Activated T-cell treated with anti-CD3 and anti-CD28 coated beads for 24 hours (primary cell): ENCODE data around the gene KCTD14.
"Not testable (repeated sequence)": the region's sequence is repeated elsewhere in the genome, so short reads cannot be mapped to it uniquely, and the experiment has no call there.

Experiments
- DNase-seq: peaks from one replicate; pipeline ENCODE4 v3.0.0-alpha.2; 2020; ENCODE audit warnings: low read depth

The KCTD14 gene

DNA sequence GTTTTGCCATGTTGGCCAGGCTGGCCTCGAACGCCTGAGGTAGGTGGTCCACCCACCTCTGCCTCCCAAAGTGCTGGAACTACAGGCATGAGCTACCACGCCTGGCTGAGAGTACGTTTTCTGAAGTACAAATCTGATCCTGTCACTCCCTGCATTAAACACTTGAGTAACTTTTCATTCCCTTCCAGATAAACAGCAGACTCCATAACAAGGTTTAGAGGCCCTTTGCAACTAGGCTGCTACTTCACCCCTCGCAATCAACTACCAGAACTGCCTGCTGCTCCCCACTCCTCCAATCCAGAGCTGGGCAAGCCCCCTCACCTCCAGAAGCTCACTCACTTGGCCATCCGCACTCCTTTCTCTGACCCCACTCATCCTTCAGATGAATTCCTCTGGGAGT is 1.5 kb downstream of the KCTD14 start:
- no peak for DNase-seq

DNA sequence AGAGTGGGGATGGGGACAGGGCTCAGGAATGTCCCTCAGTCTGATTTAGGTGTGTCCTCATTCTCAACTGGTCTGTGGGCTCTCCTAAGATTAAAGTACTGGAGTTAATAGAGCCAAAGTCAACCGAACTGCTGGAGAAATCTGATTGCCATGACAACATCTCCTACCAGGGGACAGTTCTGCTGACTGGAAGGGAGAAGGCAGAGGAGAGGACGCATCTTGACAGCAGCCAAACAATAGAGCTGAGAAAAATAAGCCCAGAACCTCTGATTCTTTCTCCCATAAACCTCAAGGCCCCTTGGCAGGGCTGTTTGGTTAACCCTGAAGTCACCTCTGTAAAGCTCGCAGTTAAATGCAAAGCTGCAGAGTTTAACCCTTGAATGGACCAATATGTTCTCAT is 2.8 kb downstream of the KCTD14 start:
- DNase-seq, result no peak

DNA sequence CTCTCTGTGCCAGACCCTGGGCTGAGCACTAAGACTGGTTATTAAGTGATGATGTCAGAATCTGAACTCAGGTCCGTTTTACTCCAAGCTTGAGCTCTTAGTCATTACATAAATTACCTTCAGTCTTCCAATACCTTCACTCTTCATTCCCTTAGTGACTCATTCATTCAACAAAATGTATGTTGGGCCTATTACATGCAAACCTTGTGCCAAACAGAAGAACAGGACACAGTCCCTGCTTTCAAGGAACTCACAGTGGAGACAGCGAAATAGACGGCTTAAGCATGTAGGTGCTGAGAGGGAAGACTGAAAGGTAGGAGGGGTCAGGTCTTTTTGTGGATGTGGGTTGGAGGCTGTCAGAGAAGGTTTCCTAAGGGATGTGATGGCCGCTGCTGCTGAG is 3.3 kb downstream of the KCTD14 start:
- no peak for DNase-seq

DNA sequence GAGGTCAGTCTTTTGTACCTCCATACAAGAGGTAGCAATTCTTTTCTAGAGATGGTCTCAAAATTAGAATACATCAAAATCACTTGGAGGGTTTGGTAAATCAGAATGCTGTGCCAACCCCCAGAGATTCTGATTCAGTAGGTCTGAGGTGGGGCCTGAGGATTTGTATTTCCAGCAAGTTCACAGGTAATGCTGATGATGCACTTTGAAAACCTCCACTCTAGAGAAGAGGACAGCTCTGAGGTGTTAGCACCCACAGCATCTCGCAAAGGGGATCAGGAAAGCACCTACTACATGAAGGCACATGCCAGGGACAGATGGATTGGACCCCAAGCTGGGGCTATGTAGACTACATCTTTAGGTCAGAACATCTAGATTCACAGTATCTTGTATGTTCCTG is 7.2 kb downstream of the KCTD14 start:
- no peak for DNase-seq

DNA sequence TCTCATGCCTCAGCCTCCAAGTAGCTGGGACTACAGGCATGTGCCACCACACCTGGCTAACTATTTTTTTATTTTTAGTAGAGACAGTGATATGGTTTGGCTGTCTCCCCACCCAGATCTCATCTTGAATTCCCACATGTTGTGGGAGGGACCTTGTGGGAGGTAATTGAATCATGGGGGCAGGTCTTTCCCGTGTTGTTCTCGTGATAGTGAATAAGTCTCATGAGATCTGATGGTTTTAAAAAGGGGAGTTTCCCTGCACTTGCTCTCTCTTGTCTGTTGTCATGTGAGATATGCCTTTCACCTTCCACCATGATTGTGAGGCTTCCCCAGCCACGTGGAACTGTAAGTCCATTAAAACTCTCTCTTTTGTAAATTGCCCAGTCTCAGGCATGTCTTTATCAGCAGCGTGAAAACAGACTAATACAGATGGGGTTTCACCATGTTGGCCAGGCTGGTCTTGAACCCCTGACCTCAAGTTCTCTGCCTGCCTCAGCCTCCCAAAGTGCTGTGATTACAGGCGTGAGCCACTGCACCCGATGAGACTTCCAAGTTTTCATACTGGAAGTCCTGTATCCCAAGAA is 8.0 kb downstream of the KCTD14 start:
- DNase-seq, result not testable (repeated sequence)

DNA sequence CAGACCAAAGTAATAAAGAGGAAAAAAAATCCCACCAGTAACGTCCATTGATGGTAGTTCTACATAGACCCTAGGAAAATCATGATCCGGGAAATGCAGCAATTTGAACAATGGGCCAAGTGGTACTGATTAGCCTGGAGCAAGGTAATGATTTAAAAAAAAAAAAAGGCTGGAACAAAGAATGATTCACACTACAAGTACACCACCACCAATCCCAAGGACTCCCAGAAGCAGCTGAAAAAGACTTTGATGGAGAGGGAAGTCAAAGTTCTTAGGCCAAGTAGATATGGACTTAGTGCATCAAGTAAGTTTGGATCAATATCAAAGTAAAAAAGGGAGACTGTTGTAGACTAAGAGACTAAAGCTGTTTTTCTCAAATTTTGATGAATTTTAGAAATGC is 11.8 kb downstream of the KCTD14 start:
- DNase-seq, result no peak

DNA sequence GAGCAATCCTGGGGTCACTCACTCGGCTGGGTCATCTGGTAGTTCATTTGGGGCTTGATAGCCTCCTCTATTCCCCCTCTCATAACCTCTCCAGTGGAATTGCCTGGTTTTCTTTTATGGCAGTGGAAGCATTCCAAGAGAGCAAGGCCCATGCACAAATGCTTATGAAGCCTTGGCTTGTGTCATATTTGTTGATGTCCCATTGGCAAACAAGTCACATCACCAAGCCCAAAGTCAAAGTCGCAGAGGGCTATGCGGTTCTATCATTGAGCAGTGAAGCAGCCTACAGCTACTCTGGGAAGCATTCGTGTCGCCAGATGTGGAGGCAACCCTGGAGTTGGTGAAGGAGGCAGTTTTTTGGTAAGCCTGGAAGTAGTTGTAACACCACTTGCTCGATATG is 12.3 kb downstream of the KCTD14 start:
- no peak for DNase-seq

DNA sequence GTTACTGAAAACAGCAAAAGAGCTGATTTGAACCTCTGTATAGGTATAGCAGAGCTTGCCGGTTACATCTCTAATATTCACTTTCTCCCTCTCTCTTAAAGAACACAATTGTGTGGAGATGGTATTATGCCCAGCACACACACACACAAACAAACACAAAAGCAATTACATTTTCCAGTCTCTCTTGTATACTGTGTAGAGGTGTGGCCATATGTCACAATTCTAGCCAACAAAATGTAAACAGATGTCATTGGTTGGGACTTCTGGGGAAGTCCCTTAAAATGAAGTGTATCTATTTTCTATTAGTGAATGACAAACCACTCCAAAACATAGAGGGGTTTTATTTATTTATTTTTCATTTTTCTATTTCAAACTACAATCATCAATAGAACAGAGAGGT is 12.8 kb downstream of the KCTD14 start:
- no peak for DNase-seq

DNA sequence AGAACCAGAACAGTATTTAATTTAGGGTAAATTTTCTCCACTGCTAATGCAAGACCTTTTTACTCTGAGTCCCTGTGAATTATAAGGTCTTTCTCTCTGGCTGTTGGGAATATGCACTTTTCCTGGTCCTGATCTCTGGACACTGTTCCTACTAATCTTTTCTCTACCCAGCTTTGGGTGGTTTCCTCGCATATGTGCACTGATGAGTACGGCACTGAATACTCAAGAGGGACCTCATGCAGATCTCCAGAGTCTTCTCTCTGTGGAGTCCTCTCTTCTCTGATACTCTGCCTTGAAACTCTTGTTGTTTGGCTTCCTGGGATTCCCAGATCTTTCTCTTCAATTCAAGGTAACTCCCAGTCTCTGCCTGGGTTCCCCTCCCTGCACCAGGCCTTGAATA is 14.0 kb downstream of the KCTD14 start:
- no peak for DNase-seq

DNA sequence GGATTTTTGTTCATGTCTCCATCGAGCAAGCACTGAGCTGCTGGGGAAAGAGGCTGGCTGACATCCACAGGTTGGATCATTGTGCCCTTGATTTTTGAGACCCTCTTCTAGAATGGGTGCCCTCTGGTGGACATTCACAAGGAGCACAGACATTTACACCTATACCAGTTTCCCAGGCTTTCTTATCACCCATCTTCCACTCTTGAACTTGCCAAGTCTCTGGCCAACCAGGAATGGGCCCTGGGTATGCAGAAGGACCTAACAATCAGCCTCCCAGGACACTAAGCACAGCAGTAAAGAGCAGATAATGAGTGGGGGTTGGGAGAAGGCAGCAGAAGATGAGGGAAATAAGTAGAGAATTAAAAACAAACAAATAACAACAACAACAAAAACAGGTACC is 22.9 kb downstream of the KCTD14 start:
- peak; percentile 36 for DNase-seq

DNA sequence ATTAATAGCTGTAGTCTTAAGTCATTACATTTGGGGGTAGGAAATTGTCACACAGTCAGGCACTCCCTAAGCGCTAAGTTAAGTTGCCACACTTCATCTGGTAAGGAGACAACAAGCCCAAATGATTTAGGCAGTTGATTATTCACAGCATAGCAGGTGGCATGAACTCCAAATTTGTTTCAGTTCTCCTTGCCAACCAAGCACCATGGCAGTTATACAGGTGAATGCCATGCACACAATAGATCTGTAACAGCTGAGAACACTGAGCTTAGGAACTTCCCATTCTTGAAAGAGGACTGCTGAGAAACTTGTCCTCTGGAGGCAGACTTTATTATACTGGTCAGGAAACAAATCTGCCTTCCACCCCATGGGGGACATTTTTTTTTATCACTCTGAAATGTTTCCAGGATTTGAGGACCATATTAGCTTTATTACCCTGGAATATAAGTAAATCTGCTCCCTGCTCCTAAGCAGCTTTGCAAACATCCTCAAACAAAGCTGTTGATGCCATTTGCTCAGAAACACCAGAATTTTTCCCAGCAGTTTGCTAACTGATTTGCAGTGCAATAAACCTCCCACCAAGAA is 23.5 kb downstream of the KCTD14 start:
- DNase-seq, result no peak

DNA sequence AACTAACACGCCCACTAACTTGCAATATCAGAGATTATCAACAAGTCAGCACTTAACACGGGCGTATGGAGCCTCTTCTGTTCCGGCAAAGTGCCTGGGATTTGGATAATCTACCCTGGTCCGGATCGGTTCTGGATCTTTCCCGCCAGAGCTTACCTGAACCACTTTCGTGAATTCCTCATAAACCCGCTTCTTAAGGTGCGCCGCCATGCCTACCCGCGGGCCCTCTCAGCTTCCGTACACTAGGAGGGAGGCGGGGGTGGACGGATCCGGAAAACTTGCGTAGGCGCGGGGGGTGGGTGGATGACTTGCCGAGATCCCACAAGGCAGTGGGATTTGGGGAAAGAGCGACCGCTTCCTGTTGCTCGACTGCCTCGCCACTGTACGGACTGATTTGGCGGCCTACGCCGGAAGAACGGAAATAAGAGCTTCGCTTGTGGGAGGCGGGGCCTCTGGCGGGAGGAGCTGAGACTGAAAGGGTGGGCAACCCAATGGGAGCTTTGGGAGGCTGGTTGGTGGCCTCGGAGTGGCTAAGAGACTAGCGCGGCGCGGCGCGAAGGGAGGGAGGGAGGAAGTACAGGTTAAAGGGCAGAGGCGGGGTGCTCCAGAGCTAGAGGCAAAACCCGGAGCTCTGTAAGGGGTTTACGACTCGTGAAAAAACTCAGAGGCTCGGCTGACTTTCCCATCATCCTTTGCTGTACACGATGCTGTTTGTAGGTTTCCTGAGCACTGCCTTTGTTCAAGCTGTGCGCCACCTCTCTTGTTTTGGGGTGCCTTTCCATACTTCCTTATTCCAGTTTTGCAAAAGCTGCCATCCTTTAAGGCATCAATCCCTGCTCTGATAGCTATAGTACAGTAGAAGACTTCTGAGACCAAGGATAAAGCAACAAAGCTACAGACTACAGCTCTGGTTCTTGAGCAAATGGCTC is 28.4 kb downstream of the KCTD14 start, which contains the start of gene INTS4:
Gene INTS4, minus strand, starts transcription at position 235 of the 929 bp plus-strand sequence. Its CDS starts 25 bp downstream, at position 210.
- DNase-seq, result peak; percentile 96

DNA sequence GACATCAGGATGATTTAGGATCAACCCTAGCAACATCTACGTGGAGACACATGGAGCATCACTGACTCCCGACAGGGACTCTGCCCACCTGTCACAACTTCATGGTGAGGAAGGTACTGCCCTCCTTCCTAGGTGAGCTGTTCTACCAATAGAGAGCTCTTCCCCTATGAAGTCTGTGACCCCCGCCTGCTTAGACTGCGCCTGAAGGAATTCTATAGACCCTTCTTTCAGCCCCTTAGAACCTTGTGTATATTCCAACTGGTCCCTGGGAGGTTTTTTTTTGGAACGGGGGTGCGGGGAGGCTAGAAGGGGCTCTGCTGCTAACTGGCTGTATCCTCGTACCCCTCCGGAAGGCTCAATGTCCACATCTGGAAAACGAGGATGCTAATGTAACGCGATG is 29.2 kb downstream of the KCTD14 start:
- DNase-seq, result no peak

DNA sequence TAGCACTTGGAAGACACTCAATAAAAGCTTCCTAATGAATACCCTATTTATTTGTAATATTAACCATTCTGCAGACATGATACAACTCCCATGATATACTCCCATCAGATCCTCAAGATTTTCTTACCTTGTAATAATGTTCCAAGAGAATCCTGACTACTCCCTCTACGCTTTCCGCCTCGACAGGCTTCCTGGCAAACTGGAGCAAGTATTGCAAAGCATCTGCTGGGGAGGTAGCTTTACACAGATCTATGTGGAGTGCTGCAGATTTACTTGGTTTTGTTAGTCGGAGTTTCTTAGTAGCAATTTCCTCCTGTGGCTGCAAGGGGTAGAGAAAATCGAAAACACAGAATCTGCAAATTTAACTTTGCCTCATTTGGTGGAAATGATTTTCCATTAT is 32.1 kb downstream of the KCTD14 start:
- no peak for DNase-seq

DNA sequence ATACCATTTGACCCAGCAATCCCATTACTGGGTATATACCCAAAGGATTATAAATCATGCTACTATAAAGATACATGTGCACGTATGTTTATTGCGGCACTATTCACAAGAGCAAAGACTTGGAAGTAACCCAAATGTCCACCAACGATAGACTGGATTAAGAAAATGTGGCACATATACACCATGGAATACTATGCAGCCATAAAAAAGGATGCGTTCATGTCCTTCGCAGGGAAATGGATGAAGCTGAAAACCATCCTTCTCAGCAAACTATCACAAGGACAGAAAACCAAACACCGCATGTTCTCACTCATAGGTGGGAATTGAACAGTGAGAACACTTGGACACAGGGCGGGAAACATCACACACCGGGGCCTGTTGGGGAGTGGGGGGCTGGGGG is 36.6 kb downstream of the KCTD14 start:
- DNase-seq, result not testable (repeated sequence)

DNA sequence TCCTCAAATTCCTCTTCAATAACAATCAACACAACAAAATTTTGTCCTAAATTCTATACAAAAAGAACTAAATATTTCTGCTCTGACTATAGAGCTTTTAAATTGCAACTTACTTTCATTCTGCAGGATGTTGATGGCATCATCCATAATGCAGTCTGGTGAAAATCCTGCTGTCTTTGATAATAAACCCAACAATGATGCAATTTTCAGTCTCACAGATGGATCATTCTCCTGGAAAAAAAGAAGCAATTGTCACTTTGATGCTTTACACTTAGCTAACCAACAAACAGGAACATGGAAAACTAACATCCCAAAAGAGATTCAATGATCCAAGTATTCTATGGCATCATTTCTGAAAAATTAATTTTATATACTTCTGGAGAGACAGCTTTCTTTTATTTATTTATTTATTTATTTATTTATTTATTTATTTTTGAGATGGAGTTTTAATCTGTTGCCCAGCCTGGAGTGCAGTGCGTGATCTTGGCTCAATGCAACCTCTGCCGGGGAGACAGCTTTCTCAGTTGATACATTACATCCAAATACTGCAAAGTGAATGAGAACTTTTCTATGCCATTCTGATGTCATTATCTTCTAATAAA is 41.6 kb downstream of the KCTD14 start:
- no peak for DNase-seq

DNA sequence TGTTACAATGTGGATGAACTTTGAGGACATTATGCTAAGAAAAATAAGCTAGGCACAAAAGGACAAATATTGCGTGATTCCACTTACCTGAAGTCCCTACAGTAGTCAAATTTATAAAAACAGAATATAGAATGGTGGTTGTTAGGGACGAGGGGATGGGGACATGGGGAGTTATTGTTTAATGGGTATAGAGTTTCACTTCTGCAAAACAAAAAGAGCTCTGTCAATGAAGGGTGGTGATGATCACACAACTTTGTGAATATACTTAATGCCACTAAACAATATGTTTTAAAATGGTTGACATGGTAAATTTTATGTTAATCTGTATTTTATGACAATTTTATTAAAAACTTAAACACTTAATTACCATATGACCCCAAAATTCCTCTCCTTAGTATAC is 54.7 kb downstream of the KCTD14 start:
- DNase-seq, result no peak

DNA sequence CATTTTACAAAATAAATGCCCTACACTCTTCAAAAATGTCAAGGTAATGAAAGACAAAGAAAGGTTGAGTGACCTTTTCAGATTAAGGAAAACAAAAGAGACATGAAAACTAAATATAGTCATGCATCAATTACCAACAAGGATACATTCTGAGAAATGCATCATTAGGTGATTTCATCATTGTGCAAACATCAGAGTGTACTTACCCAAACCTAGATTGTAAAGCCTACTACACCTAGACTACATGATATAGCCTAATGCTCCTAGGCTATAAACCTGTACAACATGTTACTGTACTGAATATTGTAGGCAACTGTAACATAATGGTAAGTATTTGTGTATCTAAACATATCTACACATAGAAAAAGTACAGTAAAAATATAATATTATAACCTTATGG is 55.3 kb downstream of the KCTD14 start:
- DNase-seq, result no peak

DNA sequence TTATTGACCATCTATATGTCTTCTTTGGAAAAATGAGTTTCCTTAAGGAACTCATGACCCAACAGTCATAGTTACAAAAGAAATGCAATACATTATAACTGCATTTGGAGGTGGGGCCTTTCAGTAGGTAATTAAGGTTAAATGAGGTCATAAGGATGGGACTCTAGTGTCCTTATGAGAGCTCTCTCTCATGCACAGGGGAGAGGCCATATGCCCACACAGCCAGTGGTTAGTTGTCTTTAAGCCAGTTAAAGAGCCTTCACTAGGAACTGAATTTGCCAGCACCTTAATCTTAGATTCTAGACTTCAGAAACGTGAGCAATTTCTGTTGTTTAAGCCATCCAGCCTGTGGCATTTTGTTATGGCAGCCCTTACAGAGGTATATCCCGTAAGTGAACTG is 56.0 kb downstream of the KCTD14 start:
- DNase-seq, result no peak

DNA sequence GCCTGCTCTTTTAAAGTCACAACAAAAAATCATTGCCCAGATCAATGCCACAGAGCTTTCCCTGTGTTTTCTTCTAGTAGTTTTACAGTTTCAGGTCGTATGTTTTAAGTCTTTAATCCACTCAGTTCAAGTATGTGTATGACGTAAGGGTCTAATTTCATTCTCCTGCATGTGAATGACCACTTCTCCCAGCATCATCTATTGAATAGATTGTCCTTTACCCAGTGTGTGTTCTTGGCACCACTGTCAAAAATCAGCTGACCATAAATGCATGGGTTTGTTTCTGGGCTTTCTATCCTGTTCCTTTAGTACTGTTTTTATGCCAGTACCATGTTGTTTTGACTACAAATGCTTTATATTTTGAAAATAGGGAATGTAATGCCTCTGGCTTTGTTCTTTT is 56.7 kb downstream of the KCTD14 start:
- DNase-seq, result no peak
